ENCODE measurements around the gene PAX5. TPM values are rescaled to one million over a fixed set of nuclear protein-coding genes. Genes with fewer than 3 reads are reported as not detected.

Gene PAX5
- total and polyA plus RNA-seq, 2 of the 13 experiments (the other 11 are each of a cell fraction or from before 2014, with no cell fraction given) = not detected

GRCh38 chr9:36928210-36928609 is 105.9 kb downstream of the PAX5 start:
- Histone ChIP-seq H2AFZ (ENCODE audit: low read length) (no peak overlapping the region), H3K9ac (ENCODE audit: insufficient read depth, low read depth, low read length) (no peak overlapping the region), H3K9me3 (ENCODE audit: low read length) (no peaks in the 10 kb centered on the region), H3K4me3 (replicated peaks in 1 of 3; ENCODE audit: insufficient read depth in 1 of 3, low read depth in 2 of 3, low read length in 3 of 3) (no peak overlapping the region), H4K20me1 (ENCODE audit: insufficient read depth, low read length) (no peaks in the 10 kb centered on the region), H3K79me2 (ENCODE audit: insufficient read depth, low read length) (no peaks in the 10 kb centered on the region), H3K27ac (ENCODE audit: extremely low read length, insufficient read depth, low read length) (no peak overlapping the region), H3K27me3 (ENCODE audit: control insufficient read depth in 1 of 2, insufficient read depth in 2 of 2, low read length in 2 of 2) (peaks cover 0 to 7% of the 10 kb centered on the region in 2 experiments; a peak in 1 of 5 replicates), H3K4me2 (ENCODE audit: low read depth, low read length) (no peak overlapping the region), H3K36me3 (replicated peaks in 1 of 2; ENCODE audit: control insufficient read depth in 1 of 2, insufficient read depth in 2 of 2, low read length in 2 of 2) (no peaks in the 10 kb centered on the region), H3K4me1 (ENCODE audit: insufficient read depth, low read length) (peaks cover 7% of the 10 kb centered on the region; the same call in 1 of the 2 replicates)
- BruUV-seq (replicated peaks) = no TSS peak
- CTCF ChIA-PET (ENCODE audit: low intra/inter-chr PET ratio, low total read pairs) = no interaction called here
- intact Hi-C loops (cut with micrococcal nuclease; ENCODE audit: unreplicated experiment) (no loop called here), in situ Hi-C loops (cut with HindIII; ENCODE audit: extremely low pct_ligation_motif_present, low pct_unique_long_range_greater_than_20kb) (no loop called here)
- FAIRE-seq (no peak), DNase-seq (ENCODE audit: low spot score) (no peak), ATAC-seq (no peak)
- POLR2A ChIA-PET = no interaction called here
- TF ChIP-seq ZNF205 (CRISPR knock-in tag; IDR thresholded peaks at IDR 0.05) = no peak
- 90% methylated on average over 2 of the region's 2 CpGs for WGBS (ENCODE audit: low lambda C conversion rate)

GRCh38 chr9:36924757-36925432 is 109.2 kb downstream of the PAX5 start:
- Histone ChIP-seq H2AFZ (ENCODE audit: low read length) (no peak overlapping the region), H3K4me1 (ENCODE audit: insufficient read depth, low read length) (peaks cover 7% of the 10 kb centered on the region; the same call in 1 of the 2 replicates), H3K4me3 (replicated peaks in 1 of 3; ENCODE audit: insufficient read depth in 1 of 3, low read depth in 2 of 3, low read length in 3 of 3) (no peak overlapping the region), H3K27ac (ENCODE audit: extremely low read length, insufficient read depth, low read length) (no peak overlapping the region), H3K36me3 (replicated peaks in 1 of 2; ENCODE audit: control insufficient read depth in 1 of 2, insufficient read depth in 2 of 2, low read length in 2 of 2) (no peaks in the 10 kb centered on the region), H3K79me2 (ENCODE audit: insufficient read depth, low read length) (no peaks in the 10 kb centered on the region), H3K9ac (ENCODE audit: insufficient read depth, low read depth, low read length) (no peak overlapping the region), H3K27me3 (ENCODE audit: control insufficient read depth in 1 of 2, insufficient read depth in 2 of 2, low read length in 2 of 2) (peaks cover 0 to 8% of the 10 kb centered on the region in 2 experiments; a peak in 2 of 5 replicates), H3K4me2 (ENCODE audit: low read depth, low read length) (no peak overlapping the region), H3K9me3 (ENCODE audit: low read length) (no peaks in the 10 kb centered on the region), H4K20me1 (ENCODE audit: insufficient read depth, low read length) (no peaks in the 10 kb centered on the region)
- 22% methylated on average over 3 of the region's 4 CpGs for WGBS (ENCODE audit: low lambda C conversion rate)
- ChIA-PET CTCF (ENCODE audit: low intra/inter-chr PET ratio, low total read pairs) (no interaction called here), POLR2A (no interaction called here)
- in situ Hi-C loops (cut with HindIII; ENCODE audit: extremely low pct_ligation_motif_present, low pct_unique_long_range_greater_than_20kb) (no loop called here), intact Hi-C loops (cut with micrococcal nuclease; ENCODE audit: unreplicated experiment) (no loop called here)
- ATAC-seq = no peak
- TF ChIP-seq CBX1 (IDR thresholded peaks at IDR 0.05; ENCODE audit: low read depth) = no peak
- no peak for TF ChIP-seq RFX3 (CRISPR knock-in tag; IDR thresholded peaks at IDR 0.05)
- TF ChIP-seq SOX6 (IDR thresholded peaks at IDR 0.05) = no peak
- no peak for TF ChIP-seq SOX6 (CRISPR knock-in tag; IDR thresholded peaks at IDR 0.05)
- TF ChIP-seq TEAD2 (CRISPR knock-in tag; IDR thresholded peaks at IDR 0.05) = no peak
- TF ChIP-seq SOX5 (CRISPR knock-in tag; IDR thresholded peaks at IDR 0.05; ENCODE audit: borderline replicate concordance) = no peak
- no peak for TF ChIP-seq HNF4G (IDR thresholded peaks at IDR 0.05; ENCODE audit: borderline replicate concordance, low read depth, low read length)
- no peak for TF ChIP-seq HNF4G (CRISPR knock-in tag; IDR thresholded peaks at IDR 0.05; ENCODE audit: borderline replicate concordance, low read depth)
- TF ChIP-seq ZNF510 (CRISPR knock-in tag; IDR thresholded peaks at IDR 0.05; ENCODE audit: low read depth) = no peak
- no TSS peak for BruUV-seq (replicated peaks)
- no peak for DNase-seq (ENCODE audit: low spot score)
- no peak for FAIRE-seq

Data from HepG2 (cell line).